Lower leg skin (tissue), 4 donors: ENCODE results near the gene FNIP2. TPM values are rescaled to one million over a fixed set of nuclear protein-coding genes. Genes with fewer than 3 reads are reported as not detected.
A peak's percentile ranks its signal among the peaks of the same experiment; 100 is the strongest.

ENCODE experiments used
- DNase-seq, 2 donors: peaks; one replicate each; pipeline ENCODE4 v3.0.0-alpha.2; 2019; ENCODE audit warnings: low spot score in 2 of 2
- H3K4me3 ChIP-seq: fragments of 200-600 bp; sonication (generic); 2 replicates; pipeline ENCODE4 v1.5.1; 2017; ENCODE audit warnings: mild to moderate bottlenecking, low read depth; ENCODE audit not compliant: poor library complexity, severe bottlenecking
- POLR2A ChIP-seq, 2 donors: fragments of 450-650 bp; IDR thresholded peaks; one replicate each; pipeline ENCODE4 v1.6.1; 2016 to 2017; ENCODE audit warnings: antibody characterized with exemption in 2 of 2, mild to moderate bottlenecking in 1 of 2, moderate library complexity in 1 of 2
- whole genome bisulfite sequencing, 2 donors: methylation state at CpG; one replicate each; pipeline ENCODE4 v1.1.5; 2018; 5-methylcytosine and 5-hydroxymethylcytosine counted together
- intact Hi-C: fragments of 100-400 bp; cut with DNase I; formaldehyde crosslinking; loops from one replicate; pipeline ENCODE4 v1.15.0; 2023; ENCODE audit warnings: low total_unique reads
- total RNA-seq, 4 donors: library from RNA; depleted of rRNA; stranded (reverse); fragments of >200 nt; gene quantifications; one replicate each; pipeline ENCODE4 v1.1.0, GENCODE V29; 2016
- TF ChIP-seq, protein P1 (sequence below), 3 donors: fragments of 450-650 bp; IDR thresholded peaks; one replicate each; pipeline ENCODE4 v1.5.1; 2016; ENCODE audit warnings: antibody characterized with exemption in 3 of 3, mild to moderate bottlenecking in 3 of 3, moderate library complexity in 2 of 3

FNIP2 gene
- total RNA-seq: 10 to 100 TPM; 20.5 to 47.5 (median 38.8) TPM

DNA sequence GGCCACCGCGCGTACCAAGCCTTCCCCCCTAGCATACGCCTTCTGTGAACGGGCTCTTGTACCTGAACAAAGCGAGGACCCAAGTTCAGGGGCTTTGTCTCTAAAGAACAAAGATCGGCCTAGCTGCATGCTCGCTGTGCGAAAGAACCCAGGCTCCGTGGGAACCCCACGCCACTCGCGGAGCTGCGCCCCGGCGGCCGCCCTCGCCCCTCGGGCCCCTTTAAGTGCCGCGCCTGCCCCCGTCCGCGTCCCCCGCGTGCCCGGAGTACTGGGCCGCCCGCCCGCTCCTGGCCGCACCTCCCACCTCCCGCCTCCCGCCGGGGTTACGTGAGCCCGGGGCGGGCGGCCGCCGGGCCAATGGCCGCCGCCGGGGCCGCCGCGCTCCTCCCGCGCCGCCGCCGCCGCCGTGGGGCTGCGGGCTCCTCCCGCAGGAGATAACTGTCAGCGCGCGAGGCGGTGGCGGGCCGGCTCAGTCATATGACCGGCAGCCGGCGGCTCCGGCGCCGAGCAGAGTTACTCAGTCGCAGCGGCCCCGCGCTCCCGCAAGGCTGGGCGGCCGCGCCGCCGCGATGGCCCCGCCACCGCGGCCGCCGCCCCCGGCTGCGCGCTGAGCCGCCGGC lies at the start of gene FNIP2:
TSS of gene FNIP2 (plus strand) at position 472 of the 620 bp plus-strand sequence. CDS start 187 bp downstream, outside the sequence.
- H3K4me3 ChIP-seq: peak within 1 kb of the TSS; percentile 73
- intact Hi-C loops: no loop called here
- peak; percentile 53 to 95 for DNase-seq
- no peak for TF ChIP-seq POLR2A (IDR thresholded peaks at IDR 0.05)
- TF ChIP-seq, protein P1, sequence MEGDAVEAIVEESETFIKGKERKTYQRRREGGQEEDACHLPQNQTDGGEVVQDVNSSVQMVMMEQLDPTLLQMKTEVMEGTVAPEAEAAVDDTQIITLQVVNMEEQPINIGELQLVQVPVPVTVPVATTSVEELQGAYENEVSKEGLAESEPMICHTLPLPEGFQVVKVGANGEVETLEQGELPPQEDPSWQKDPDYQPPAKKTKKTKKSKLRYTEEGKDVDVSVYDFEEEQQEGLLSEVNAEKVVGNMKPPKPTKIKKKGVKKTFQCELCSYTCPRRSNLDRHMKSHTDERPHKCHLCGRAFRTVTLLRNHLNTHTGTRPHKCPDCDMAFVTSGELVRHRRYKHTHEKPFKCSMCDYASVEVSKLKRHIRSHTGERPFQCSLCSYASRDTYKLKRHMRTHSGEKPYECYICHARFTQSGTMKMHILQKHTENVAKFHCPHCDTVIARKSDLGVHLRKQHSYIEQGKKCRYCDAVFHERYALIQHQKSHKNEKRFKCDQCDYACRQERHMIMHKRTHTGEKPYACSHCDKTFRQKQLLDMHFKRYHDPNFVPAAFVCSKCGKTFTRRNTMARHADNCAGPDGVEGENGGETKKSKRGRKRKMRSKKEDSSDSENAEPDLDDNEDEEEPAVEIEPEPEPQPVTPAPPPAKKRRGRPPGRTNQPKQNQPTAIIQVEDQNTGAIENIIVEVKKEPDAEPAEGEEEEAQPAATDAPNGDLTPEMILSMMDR (IDR thresholded peaks at IDR 0.05): no peak
- 0 to 2% methylated on average over 17 to 51 of the region's 88 CpGs for WGBS, 2 donors

DNA sequence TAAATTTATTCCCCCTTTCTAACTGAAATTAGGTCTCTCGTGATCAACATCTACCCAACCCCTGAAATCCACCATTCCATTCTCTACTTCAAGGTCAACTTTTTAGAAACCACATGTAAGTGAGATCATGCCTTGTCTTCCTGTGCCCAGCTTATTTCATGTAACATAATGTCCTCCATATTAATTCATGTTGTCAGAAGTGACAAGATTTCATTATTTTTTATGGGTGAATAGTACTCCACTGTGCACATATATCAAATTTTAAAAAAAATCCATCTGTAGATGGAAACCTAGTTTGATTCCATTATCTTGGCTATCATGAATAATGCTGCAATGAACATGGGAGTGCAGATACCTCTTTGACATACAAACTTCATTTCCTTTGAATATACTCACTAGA lies 47.1 kb upstream of the FNIP2 start:
- intact Hi-C loops: loop anchor here (10.0 kb wide), 1 partner anchor 453 kb away; no protein-coding TSS in a partner anchor
- WGBS, 2 donors: 94 to 100% methylated on average over 1 of the region's 1 CpG
- H3K4me3 ChIP-seq: no peak overlapping the region
- no peak for DNase-seq
- TF ChIP-seq POLR2A (IDR thresholded peaks at IDR 0.05): no peak
- TF ChIP-seq, protein P1 (IDR thresholded peaks at IDR 0.05): no peak

- peak overlapping the region; percentile 95 for H3K4me3 ChIP-seq
- WGBS, 2 donors: 10 to 13% methylated on average over 16 of the region's 16 CpGs
- TF ChIP-seq, protein P1 (IDR thresholded peaks at IDR 0.05): no peak
- no peak for TF ChIP-seq POLR2A (IDR thresholded peaks at IDR 0.05)
- intact Hi-C loops: loop anchor here (10.0 kb wide), 1 partner anchor 452 kb away; no protein-coding TSS in a partner anchor
- DNase-seq: no peak
These were observed 46.4 kb upstream of the FNIP2 start for GRCh38 chr4:158722291-158722916.

DNA sequence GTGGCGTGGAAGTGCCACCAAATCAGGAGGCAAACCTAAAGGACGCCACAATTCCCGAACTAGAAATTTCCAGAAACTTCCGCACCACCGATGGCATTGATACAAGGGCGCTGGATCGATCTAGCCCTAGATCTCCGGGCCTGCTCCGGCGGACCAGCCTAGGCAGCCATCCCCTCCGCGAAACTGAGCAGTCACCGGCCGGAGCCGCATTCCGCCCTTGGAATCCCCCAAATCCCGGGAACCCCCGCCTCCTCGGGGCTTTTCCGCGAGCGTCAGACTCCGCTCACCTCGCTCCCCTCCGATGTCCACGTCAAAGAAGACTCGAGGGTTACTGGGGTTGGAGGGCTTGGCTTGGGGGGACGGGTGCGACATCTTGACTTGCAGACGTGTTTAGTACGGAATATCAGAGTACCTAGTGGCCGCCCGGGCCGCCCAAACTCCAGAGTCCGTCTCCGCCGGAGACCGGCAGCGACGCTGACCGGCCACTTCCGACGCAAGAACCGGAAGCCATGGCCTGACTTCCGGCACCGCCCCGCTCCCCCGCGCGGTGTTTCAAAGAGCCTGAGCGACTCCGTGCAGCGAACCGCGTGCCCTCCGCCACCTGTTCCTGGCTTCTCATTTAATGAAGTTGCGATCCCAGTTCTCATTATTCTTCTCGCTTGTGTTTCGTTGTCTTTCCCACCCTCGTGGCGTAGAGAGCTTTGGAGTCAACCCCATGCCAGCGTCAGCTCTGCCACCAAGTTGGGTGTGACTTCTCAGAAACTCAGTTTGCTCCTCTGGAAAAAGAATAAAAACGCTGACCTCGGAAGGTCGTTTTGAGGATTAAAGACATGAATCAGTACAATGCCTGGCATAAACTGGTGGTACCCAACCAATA lies 45.7 kb upstream of the FNIP2 start, which contains the start of gene PPID:
TSS of gene PPID (minus strand) at position 480 of the 877 bp plus-strand sequence. CDS start at position 372, 108 bp downstream.
- peak within 1 kb of the TSS; percentile 95 for H3K4me3 ChIP-seq
- WGBS, 2 donors: 0% methylated on average over 46 to 56 of the region's 65 CpGs
- peak; percentile 75 to 96 for DNase-seq
- TF ChIP-seq, protein P1 (IDR thresholded peaks at IDR 0.05): no peak
- intact Hi-C loops: loop anchor here (10.0 kb wide), 1 partner anchor 452 kb away; no protein-coding TSS in a partner anchor

DNA sequence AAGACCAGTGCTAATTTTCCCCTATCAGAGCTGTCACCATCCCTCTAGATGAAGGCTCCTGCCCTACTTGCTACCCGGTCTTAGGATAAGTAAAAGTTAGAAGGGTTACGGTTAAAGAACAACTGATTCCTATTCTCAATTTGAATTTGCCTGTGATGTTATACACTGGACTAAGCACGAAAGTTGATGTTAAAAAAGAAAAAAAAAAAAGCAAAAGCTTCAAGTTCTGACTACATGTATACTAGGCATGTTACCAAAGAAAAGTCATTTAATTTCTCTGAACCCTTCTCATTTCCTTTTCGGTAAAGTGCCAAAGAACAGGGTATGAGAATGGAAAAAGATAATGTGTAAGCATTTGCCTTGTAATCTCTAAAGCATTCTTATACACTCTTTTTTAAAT lies 44.2 kb upstream of the FNIP2 start:
- 84 to 88% methylated on average over 4 of the region's 4 CpGs for WGBS, 2 donors
- no peak for DNase-seq
- intact Hi-C loops: loop anchor here (10.0 kb wide), 1 partner anchor 450 kb away; no protein-coding TSS in a partner anchor
- no peak for TF ChIP-seq POLR2A (IDR thresholded peaks at IDR 0.05)
- TF ChIP-seq, protein P1 (IDR thresholded peaks at IDR 0.05): no peak
- no peak overlapping the region for H3K4me3 ChIP-seq
